LHCN-M2 (cell line): ENCODE measurements around the gene NPIPA7. TPM values are rescaled to one million over a fixed set of nuclear protein-coding genes. Genes with fewer than 3 reads are reported as not detected.
"Not testable (repeated sequence)": the region's sequence is repeated elsewhere in the genome, so short reads cannot be mapped to it uniquely, and the experiment has no call there.

Experiments used
- DNase-seq: peaks from one replicate; pipeline ENCODE4 v3.0.0-alpha.2; 2012; ENCODE audit warnings: low read depth
- total RNA-seq: library from RNA; depleted of rRNA; stranded (reverse); fragments of >200 nt; gene quantifications from 2 replicates; pipeline ENCODE4 v1.2.3, GENCODE V29; 2014; rRNA removed

NPIPA7 gene
- total RNA-seq, 1 experiment from 2014 or later: 13.0 TPM

GRCh38 chr16:16417914-16418544, 39.1 kb downstream of the NPIPA7 start:
- not testable (repeated sequence) for DNase-seq

GRCh38 chr16:16420515-16420914, 41.6 kb downstream of the NPIPA7 start:
- DNase-seq: not testable (repeated sequence)

DNA sequence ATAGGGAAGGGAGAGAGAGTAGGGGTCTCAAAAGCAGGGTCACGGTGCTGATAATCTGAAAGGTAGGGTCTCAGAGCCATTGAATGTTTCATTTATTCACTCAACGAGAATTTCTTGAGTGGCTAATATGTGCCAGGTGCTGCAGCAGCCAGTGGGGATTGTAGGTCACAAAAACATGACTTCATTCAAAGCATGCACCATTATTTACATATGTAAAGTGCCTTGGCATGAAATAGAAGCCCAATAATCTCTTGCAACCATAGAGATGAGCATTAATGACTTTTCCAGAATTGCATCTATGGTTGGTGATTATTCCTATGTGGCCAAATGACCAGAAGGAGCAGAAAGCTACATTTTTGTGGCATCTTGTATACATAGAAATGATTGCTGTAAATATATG, 46.2 kb downstream of the NPIPA7 start:
- not testable (repeated sequence) for DNase-seq

DNA sequence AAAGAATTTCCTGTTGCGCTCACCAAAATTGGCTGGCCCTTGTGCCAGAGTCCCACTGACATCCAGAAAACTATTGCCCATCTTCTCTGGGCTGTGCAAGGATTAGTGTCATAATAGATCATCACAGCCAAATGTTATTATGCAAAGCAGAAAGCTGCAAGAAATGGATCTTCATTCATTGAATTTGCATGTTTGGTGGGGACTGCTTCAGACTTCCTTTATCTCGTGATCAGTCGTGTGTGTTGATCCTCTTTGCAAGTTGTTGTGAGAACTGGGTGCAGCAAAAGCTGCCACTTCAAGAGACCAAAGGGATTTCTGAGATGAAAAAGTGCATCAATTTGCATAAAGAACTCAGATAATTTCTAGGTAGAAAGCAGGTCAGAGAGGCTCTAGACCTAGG, 52.2 kb downstream of the NPIPA7 start:
- DNase-seq: not testable (repeated sequence)

GRCh38 chr16:16434711-16435110, 55.8 kb downstream of the NPIPA7 start:
- not testable (repeated sequence) for DNase-seq

GRCh38 chr16:16441401-16441800, 62.5 kb downstream of the NPIPA7 start:
- DNase-seq: not testable (repeated sequence)

Other genes starting within 250 kb of the NPIPA7 start
- gene ABCC6, start 155.6 kb upstream of the NPIPA7 start, total RNA-seq: 0.52 TPM in 1 of 2 replicates, not detected in the other
- gene NOMO3, start 146.6 kb upstream of the NPIPA7 start, total RNA-seq: 26.0 and 39.3 TPM in 2 replicates